Stimulated activated CD8-positive, alpha-beta memory T cell treated with anti-CD3 and anti-CD28 coated beads, Interleukin-12 subunit alpha, Interleukin-12 subunit beta, amount 100 ng/mL, for 1 hour (primary cell): ENCODE results near the gene AR.

Experiments used
- DNase-seq: peaks from one replicate; pipeline ENCODE4 v3.0.0-alpha.2; 2020; ENCODE audit warnings: low read depth

The AR gene

DNA sequence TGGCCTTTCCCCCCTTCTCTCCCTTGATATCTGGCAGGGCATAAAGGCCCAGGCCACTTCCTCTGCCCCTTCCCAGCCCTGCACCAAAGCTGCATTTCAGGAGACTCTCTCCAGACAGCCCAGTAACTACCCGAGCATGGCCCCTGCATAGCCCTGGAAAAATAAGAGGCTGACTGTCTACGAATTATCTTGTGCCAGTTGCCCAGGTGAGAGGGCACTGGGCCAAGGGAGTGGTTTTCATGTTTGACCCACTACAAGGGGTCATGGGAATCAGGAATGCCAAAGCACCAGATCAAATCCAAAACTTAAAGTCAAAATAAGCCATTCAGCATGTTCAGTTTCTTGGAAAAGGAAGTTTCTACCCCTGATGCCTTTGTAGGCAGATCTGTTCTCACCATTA, 183.8 kb downstream of the AR start:
- DNase-seq: no peak

DNA sequence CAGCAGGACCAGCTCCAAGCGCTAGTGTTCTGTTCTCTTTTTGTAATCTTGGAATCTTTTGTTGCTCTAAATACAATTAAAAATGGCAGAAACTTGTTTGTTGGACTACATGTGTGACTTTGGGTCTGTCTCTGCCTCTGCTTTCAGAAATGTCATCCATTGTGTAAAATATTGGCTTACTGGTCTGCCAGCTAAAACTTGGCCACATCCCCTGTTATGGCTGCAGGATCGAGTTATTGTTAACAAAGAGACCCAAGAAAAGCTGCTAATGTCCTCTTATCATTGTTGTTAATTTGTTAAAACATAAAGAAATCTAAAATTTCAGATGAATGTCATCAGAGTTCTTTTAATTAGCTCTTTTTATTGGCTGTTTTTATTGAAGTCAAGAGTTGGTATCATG, 186.5 kb downstream of the AR start:
- DNase-seq: no peak

DNA sequence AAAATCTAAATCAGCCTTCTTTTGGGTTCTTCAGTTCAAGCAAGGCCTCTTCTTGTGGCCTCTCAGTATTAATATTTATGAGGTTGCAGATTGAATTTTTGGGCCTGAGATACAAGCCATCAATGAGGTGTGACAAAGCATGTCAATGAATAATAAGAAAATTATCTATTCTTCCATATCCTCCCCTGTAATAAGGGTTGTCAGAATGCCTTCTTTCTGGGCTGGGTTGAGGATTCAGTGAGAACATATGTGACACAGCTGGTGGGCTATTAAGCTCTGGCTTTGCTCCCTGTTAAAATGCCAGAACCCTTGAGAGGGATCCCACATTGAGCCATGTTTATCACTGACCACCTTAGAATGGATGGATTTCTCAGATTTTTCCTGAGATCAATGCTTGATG, 187.2 kb downstream of the AR start:
- no peak for DNase-seq

DNA sequence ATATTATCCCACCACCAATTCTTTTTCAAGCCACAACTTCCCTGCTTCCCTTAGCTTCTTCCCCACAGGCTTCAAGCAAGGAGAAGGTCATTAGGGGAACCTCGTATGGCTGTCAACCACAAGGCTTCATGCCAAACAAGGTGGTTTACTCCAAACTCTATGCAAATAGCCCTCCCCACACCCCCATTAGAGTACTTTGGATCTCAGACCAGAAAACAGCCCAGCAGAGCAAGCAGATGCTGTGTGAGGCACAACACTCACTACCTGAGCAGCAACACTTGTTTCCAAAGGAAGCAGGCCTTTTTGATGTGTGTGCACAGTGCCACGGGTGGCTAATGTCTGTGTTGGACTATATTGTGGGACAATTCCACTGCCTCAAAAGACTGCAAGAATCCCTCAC, 189.0 kb downstream of the AR start:
- no peak for DNase-seq

DNA sequence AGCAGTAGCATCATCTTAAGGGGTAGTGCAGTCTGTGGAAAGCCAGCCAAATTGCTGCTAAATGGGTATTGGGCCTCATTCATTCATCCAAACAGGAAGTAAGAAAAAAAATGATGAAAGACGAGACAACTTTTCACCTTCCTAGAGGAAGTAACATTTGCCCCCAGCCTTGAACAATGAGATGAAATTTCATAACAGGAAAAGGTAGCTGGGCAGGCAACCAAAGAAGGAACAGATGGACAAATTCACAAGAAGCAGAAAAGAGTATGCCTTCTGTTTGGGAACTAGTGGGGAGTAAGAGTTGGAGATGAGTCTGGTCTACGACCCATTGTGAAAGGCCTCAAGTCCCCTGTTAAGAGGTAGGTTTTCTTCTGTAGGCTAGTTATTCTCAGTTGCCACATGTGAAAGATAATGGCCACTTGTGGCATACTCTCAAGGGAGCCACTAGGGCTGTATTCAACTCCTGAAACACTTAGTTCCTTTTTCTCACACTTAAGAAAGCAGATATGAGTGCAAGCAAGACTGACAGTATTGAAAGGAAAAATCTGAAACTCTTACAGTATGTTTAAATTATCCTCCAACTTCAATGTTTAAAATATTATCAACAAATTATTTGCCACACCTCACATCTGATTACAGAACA, 190.4 kb downstream of the AR start:
- no peak for DNase-seq

DNA sequence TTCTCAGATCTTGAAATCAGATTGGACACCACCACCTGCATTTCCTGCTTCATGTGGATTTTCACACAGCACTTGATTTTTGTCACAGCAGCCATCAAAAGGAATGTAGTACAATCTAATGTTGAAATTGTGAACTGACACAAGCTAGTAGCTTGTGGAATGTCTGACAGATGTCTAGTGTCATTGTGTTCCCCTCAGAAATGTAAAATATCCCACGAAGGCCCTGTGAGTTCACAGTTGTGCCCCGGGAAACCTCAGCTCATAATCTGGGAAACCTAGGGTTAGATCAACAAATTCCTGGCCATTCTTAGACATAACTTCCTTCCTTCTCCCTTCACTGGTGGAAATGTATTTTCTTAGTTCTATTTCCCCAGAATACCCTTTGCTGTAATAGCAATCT, 205.7 kb downstream of the AR start:
- no peak for DNase-seq

DNA sequence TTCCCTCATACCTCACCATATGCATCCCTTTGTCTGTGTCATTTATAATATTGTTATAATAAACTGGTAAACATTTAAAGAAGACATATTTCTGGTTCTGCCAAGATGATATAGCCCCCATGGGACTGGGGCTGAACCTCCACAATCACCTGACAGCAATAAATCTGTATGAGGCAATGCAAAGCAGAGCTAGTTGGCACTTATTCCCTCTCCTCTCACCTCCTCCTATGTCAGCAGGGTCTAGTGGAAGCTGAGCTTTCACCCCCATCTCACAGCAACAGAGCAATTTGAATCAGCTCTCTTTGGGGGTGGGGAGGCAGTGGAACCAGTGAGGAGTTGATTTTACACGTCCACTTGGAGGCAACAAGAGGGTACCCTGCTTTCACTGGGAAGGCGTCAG, 206.9 kb downstream of the AR start:
- DNase-seq: no peak

DNA sequence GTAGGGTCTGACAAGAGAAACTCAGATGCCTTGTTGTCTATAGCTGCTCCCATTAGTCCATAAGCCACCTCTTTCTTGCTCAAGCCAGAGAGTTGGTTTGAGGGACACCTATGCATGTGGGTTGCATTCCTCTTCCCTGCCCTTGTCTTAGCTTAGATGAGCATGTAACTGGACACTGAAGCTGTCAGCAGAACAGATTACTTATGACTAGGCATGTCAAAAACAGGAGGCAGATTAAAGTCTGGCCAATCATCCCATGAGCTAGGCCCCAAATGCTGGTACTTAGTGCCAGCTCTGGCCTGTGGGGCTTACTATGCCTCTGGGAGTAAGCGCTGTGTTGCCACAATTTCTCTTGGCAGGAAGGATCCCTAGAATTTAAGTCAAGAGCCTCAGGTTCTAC, 215.2 kb downstream of the AR start:
- no peak for DNase-seq

DNA sequence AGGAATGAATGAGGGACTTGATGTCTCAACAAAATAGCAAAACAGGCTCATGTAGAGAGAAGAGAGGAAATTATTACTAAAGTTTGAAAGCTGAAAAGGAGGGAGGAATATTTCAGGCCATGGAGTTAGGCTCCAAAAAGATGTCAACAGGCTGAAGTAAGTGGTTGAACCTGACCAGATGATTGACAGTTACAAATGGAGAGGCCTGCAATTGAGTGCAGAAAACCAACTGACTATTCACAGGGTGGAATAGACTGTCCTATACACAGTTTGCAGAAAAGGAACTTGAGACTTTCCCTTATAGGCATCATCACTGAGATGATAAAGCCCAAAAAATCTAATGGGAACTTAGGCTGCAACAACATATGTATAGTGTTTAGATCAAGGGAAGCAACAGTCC, 233.3 kb downstream of the AR start:
- no peak for DNase-seq

DNA sequence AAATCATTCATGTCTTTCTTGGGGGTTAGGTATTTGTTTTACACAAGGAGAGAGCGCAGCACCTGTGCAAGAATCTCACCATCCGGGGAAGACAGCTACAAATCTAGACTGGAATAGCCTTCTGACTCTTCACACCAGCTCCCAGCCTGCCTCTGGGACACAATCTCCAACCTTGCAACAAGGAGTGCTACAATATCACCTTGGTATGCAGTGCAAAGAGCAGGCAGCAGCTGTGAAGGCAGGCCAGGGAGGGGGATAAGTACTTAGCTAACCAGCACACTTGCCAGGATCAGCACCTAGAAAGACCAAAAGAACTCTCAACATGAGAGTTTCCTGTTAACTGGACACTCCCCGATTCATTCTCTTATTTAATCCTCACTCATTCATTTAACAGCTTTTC, 235.3 kb downstream of the AR start:
- DNase-seq: no peak
